A673 (cell line): ENCODE measurements around the gene DYNLT1.
"Not testable (repeated sequence)": the region's sequence is repeated elsewhere in the genome, so short reads cannot be mapped to it uniquely, and the experiment has no call there.

Experiments
- CTCF ChIP-seq: fragments of 300-800, 200-600 bp; sonication (generic); conservative IDR thresholded peaks from 2 replicates; pipeline ENCODE4 v1.5.1; 2017; ENCODE audit warnings: low read depth, mild to moderate bottlenecking, antibody characterized with exemption, low read length, moderate library complexity, mixed read lengths
- EZH2 ChIP-seq: fragments of 200-600 bp; sonication (generic); IDR thresholded peaks from 2 replicates; pipeline ENCODE4 v1.6.1; 2017; ENCODE audit warnings: borderline replicate concordance, low read depth, mild to moderate bottlenecking, mixed read lengths, antibody characterized with exemption, low read length; ENCODE audit not compliant: poor library complexity, severe bottlenecking

DNA sequence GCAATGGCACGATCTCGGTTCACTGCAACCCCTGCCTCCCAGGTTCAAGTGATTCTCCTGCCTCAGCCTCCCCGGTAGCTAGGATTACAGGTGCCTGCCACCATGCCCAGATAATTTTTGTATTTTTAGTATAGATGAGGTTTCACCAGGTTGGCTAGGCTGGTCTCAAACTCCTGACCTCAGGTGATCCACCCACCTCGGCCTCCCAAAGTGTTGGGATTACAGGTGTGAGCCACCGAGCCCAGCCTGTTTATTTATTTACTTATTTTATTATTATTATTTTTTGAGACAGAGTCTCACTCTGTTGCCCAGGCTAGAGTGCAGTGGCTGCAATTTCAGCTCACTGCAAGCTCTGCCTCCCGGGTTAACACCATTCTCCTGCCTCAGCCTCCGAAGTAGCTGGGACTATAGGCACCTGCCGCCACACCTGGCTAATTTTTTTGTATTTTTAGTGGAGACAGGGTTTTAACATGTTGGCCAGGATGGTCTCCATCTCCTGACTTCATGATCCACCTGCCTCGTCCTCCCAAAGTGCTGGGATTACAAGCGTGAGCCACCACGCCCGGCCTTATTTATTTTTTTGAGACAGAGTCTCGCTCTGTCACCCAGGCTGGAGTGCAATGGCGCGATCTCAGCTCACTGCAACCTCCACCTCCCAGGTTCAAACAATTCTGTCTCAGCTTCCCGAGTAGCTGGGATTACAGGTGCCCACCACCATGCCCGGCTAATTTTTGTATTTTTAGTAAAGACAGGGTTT, 7.6 kb upstream of the DYNLT1 start:
- not testable (repeated sequence) for TF ChIP-seq CTCF, EZH2
